Panc1 (cell line): ENCODE measurements around the gene MTX3. TPM values are rescaled to one million over a fixed set of nuclear protein-coding genes. Genes with fewer than 3 reads are reported as not detected.

ENCODE experiments used
- ATAC-seq: fragments of 200-7000 bp; cut with Tn5 transposase; 2 replicates; pipeline ENCODE4 v1.9.1; 2020; ENCODE audit warnings: mild to moderate bottlenecking, moderate library complexity
- BruUV-seq: library from RNA; stranded (reverse); fragments of 400-500 nt; replicated peaks from 2 replicates; lab custom pipeline; 2021; lab: Mats Ljungman, UMichigan
- CTCF ChIA-PET: fragments of 300-600 bp; sonication (Branson Sonifier 250); formaldehyde crosslinking; loops from one replicate; lab custom pipeline; 2022; ENCODE audit warnings: antibody characterized with exemption; lab: Charles Lee
- POLR2A ChIA-PET: fragments of 300-600 bp; sonication (Branson Sonifier 250); formaldehyde crosslinking; loops from one replicate; lab custom pipeline; 2022; ENCODE audit warnings: antibody characterized with exemption; lab: Charles Lee
- DNase-seq: peaks from one replicate; pipeline ENCODE4 v3.0.0-alpha.2; 2010; ENCODE audit warnings: low read depth, low spot score
- H3K27ac ChIP-seq: 2 replicates; pipeline ENCODE4 v1.5.1; 2011; ENCODE audit warnings: mild to moderate bottlenecking, low read length, inconsistent platforms
- H3K27me3 ChIP-seq: fragments of 200-500 bp; sonication (Bioruptor generic); 2 replicates; pipeline ENCODE4 v1.6.0; 2014; ENCODE audit warnings: low read length, inconsistent platforms; ENCODE audit not compliant: control insufficient read depth, insufficient read depth
- H3K36me3 ChIP-seq: fragments of 200-500 bp; sonication (Bioruptor generic); 2 replicates; pipeline ENCODE4 v1.5.1; 2014; ENCODE audit warnings: inconsistent platforms, mild to moderate bottlenecking, low read length, moderate library complexity; ENCODE audit not compliant: control insufficient read depth, insufficient read depth
- H3K4me1 ChIP-seq: 2 replicates; pipeline ENCODE4 v1.5.1; 2011; ENCODE audit warnings: inconsistent platforms, mild to moderate bottlenecking, low read length, moderate library complexity; ENCODE audit not compliant: control insufficient read depth, insufficient read depth
- H3K4me3 ChIP-seq, 2 experiments: 2 replicates each; pipeline ENCODE4 v1.5.1; 2011 to 2012; ENCODE audit warnings: low read depth in 2 of 2, low read length in 2 of 2, mild to moderate bottlenecking in 2 of 2, inconsistent platforms in 1 of 2, moderate library complexity in 1 of 2
- H3K9me3 ChIP-seq: fragments of 200-500 bp; sonication (Bioruptor generic); 2 replicates; pipeline ENCODE4 v1.5.1; 2014; ENCODE audit warnings: low read depth, mild to moderate bottlenecking, inconsistent platforms, low read length, moderate library complexity; ENCODE audit not compliant: control insufficient read depth, insufficient read depth
- POLR2AphosphoS5 ChIP-seq: IDR thresholded peaks from 2 replicates; pipeline ENCODE4 v1.6.1; 2012; ENCODE audit warnings: mild to moderate bottlenecking, low read depth, low read length, moderate library complexity
- SIN3A ChIP-seq: IDR thresholded peaks from 2 replicates; pipeline ENCODE4 v1.6.1; 2012; ENCODE audit warnings: low read depth, mild to moderate bottlenecking, low read length, moderate library complexity, borderline replicate concordance; ENCODE audit not compliant: insufficient read depth
- TCF7L2 ChIP-seq: IDR thresholded peaks from 2 replicates; pipeline ENCODE4 v1.6.1; 2011; ENCODE audit warnings: mild to moderate bottlenecking, low read depth, low read length, inconsistent platforms
- in situ Hi-C: cut with HindIII; loops from 2 replicates; pipeline ENCODE4 v1.10.0; 2016; ENCODE audit warnings: low sequenced_read_pairs, low pct_unique_long_range_greater_than_20kb
- intact Hi-C: fragments of 100-400 bp; cut with micrococcal nuclease; formaldehyde crosslinking; loops from one replicate; pipeline ENCODE4 v1.10.0; 2022; ENCODE audit not compliant: unreplicated experiment
- total RNA-seq: library from RNA; stranded (reverse); gene quantifications from one replicate; pipeline ENCODE4 v1.2.1, GENCODE V29; 2021; ENCODE audit not compliant: unreplicated experiment
- TF ChIP-seq, protein P1 (sequence below): fragments of 450-650 bp; IDR thresholded peaks from 2 replicates; pipeline ENCODE4 v1.5.1; 2017; ENCODE audit warnings: mild to moderate bottlenecking
- TF ChIP-seq, protein P2 (sequence below), 2 experiments: IDR thresholded peaks; 2 replicates each; pipeline ENCODE4 v1.6.1; 2011 to 2012; ENCODE audit warnings: low read depth in 2 of 2, control low read depth in 1 of 2, low read length in 1 of 2, mild to moderate bottlenecking in 1 of 2, moderate library complexity in 1 of 2; ENCODE audit not compliant: insufficient read depth in 1 of 2

MTX3 gene
- total RNA-seq, 1 experiment from 2014 or later: 18.1 TPM

DNA sequence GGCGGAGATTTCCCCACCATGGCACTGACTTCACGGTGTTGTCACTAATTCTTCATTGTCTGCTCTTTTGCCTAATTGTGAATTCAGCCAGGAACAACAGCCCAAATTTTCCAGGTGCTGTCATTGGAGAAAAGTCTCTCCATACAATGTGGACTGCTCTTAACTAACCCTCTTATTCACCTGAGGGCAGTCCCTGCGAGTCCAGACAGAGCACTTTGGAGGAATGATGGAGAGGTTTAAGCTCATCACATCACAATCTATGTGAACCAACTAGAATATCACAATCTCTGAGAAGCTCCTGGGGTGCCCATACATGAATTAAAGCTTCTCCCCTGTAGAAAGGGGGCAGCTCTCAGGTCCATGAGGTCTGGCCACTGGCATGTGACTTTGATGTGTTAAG is 56.4 kb downstream of the MTX3 start:
- CTCF ChIA-PET: no interaction called here

DNA sequence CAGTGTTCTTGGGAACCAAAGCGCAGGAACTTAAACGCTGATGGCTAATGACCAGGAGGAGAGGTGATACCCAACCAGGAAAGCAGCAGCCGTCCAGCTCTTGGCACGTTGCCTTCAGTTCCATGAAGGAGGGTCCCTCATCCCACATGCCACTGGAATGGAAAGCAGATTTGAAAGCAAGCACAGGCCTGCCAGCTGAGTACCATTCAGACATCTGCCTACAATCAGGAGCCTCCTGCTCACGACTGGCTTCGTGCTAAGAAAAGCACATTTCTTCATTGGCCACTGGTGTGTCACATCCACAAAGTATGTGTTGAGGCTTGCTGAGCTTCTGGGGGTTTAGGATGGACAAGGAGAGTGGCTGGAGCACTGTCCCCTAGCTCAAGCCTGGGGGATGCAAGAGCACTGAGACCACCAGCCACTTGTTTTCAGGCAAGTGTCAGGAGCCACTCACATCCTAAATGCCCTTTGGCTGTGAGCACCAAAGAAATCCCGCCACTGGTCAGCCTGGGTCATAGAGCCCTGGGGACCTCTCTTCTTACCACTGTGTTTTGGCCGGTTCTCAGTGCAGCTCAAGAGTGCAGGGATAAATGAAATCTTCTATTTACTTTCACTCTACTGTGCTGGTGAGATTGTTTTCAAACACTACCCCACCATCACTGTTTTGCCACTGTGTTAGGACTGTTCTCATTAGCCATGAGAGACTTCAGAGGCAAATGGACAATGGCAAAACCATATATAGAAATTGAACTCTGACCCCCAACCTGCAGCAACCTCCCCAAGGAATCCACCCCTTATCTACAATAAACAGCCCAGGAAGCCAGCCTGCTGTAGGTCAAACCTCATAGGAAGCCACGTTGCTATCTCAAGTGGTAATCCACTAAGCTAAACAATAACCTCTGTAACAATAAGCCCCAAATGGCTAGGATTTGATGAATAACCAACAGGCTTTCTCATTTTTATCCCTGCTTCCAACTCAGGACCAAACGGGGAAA is 58.3 kb downstream of the MTX3 start:
- in situ Hi-C loops: no loop called here
- H3K36me3 ChIP-seq: no peaks in the 10 kb centered on the region
- CTCF ChIA-PET: no interaction called here
- H3K4me1 ChIP-seq: no peaks in the 10 kb centered on the region
- DNase-seq: no peak
- no peak overlapping the region for H3K27ac ChIP-seq
- H3K27me3 ChIP-seq: peaks cover 7% of the 10 kb centered on the region
- TF ChIP-seq SIN3A: no peak
- TF ChIP-seq POLR2AphosphoS5: no peak
- TF ChIP-seq, protein P1, sequence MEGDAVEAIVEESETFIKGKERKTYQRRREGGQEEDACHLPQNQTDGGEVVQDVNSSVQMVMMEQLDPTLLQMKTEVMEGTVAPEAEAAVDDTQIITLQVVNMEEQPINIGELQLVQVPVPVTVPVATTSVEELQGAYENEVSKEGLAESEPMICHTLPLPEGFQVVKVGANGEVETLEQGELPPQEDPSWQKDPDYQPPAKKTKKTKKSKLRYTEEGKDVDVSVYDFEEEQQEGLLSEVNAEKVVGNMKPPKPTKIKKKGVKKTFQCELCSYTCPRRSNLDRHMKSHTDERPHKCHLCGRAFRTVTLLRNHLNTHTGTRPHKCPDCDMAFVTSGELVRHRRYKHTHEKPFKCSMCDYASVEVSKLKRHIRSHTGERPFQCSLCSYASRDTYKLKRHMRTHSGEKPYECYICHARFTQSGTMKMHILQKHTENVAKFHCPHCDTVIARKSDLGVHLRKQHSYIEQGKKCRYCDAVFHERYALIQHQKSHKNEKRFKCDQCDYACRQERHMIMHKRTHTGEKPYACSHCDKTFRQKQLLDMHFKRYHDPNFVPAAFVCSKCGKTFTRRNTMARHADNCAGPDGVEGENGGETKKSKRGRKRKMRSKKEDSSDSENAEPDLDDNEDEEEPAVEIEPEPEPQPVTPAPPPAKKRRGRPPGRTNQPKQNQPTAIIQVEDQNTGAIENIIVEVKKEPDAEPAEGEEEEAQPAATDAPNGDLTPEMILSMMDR: no peak
- TF ChIP-seq TCF7L2: no peak
- TF ChIP-seq, protein P2, sequence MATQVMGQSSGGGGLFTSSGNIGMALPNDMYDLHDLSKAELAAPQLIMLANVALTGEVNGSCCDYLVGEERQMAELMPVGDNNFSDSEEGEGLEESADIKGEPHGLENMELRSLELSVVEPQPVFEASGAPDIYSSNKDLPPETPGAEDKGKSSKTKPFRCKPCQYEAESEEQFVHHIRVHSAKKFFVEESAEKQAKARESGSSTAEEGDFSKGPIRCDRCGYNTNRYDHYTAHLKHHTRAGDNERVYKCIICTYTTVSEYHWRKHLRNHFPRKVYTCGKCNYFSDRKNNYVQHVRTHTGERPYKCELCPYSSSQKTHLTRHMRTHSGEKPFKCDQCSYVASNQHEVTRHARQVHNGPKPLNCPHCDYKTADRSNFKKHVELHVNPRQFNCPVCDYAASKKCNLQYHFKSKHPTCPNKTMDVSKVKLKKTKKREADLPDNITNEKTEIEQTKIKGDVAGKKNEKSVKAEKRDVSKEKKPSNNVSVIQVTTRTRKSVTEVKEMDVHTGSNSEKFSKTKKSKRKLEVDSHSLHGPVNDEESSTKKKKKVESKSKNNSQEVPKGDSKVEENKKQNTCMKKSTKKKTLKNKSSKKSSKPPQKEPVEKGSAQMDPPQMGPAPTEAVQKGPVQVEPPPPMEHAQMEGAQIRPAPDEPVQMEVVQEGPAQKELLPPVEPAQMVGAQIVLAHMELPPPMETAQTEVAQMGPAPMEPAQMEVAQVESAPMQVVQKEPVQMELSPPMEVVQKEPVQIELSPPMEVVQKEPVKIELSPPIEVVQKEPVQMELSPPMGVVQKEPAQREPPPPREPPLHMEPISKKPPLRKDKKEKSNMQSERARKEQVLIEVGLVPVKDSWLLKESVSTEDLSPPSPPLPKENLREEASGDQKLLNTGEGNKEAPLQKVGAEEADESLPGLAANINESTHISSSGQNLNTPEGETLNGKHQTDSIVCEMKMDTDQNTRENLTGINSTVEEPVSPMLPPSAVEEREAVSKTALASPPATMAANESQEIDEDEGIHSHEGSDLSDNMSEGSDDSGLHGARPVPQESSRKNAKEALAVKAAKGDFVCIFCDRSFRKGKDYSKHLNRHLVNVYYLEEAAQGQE (IDR thresholded peaks at IDR 0.05; ENCODE audit: insufficient read depth in 1 of 2, low read depth in 2 of 2, low read length in 1 of 2): no peak
- POLR2A ChIA-PET: no interaction called here
- intact Hi-C loops: no loop called here
- no peaks in the 10 kb centered on the region for H3K9me3 ChIP-seq
- H3K4me3 ChIP-seq: no peak overlapping the region
- BruUV-seq: no TSS peak
- no peak for ATAC-seq

More for the DNA sequence above, 56.4 kb downstream of the MTX3 start:
- POLR2A ChIA-PET: no interaction called here
- no peaks in the 10 kb centered on the region for H3K36me3 ChIP-seq
- H3K9me3 ChIP-seq: no peaks in the 10 kb centered on the region
- H3K27ac ChIP-seq: no peak overlapping the region
- BruUV-seq: no TSS peak
- in situ Hi-C loops: no loop called here
- ATAC-seq (no peak), DNase-seq (no peak)
- no peaks in the 10 kb centered on the region for H3K4me1 ChIP-seq
- no peak overlapping the region for H3K4me3 ChIP-seq
- no peak for TF ChIP-seq SIN3A
- TF ChIP-seq, protein P1: no peak
- TF ChIP-seq POLR2AphosphoS5: no peak
- TF ChIP-seq, protein P2 (IDR thresholded peaks at IDR 0.05; ENCODE audit: insufficient read depth in 1 of 2, low read depth in 2 of 2, low read length in 1 of 2): no peak
- TF ChIP-seq TCF7L2: no peak
- intact Hi-C loops: no loop called here
- peaks cover 8% of the 10 kb centered on the region for H3K27me3 ChIP-seq
